SK-N-SH (cell line): ENCODE results near the gene MOBP.

ENCODE experiments used
- GABPA ChIP-seq: IDR thresholded peaks from 2 replicates; pipeline ENCODE4 v1.4.0; 2012; ENCODE audit warnings: low read depth, mild to moderate bottlenecking
- JUND ChIP-seq: IDR thresholded peaks from 2 replicates; pipeline ENCODE4 v1.4.0; 2012
- MAX ChIP-seq: IDR thresholded peaks from 2 replicates; pipeline ENCODE4 v1.4.0; 2012; ENCODE audit warnings: low read depth
- RXRA ChIP-seq: IDR thresholded peaks from 2 replicates; pipeline ENCODE4 v1.4.0; 2012; ENCODE audit warnings: low read depth, mild to moderate bottlenecking, borderline replicate concordance
- SIN3A ChIP-seq: IDR thresholded peaks from 2 replicates; pipeline ENCODE4 v1.6.1; 2012; ENCODE audit warnings: low read depth, mild to moderate bottlenecking, low read length, moderate library complexity, borderline replicate concordance
- TF ChIP-seq, protein P1 (sequence below): fragments of 200-600 bp; sonication (generic); IDR thresholded peaks from 2 replicates; pipeline ENCODE4 v1.6.1; 2017; ENCODE audit warnings: antibody characterized with exemption, mild to moderate bottlenecking, moderate library complexity

DNA sequence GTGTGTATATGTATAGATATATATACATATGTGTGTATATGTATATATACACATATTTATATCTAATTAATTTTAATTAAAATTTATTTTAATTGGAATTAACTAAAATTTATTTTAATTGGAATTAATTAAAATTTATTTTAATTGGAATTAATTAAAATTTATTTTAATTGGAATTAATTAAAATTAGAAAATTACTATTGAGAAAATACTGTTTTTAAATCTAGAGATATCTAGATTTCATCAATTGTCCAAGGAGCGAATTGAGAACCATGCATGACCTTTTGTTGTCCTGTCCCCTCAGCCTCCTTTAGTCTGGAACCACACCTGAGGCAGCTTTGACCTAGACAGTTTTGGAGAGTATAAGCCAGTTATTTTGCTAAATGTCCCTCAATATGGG lies 1.8 kb downstream of the MOBP start:
- TF ChIP-seq, protein P1, sequence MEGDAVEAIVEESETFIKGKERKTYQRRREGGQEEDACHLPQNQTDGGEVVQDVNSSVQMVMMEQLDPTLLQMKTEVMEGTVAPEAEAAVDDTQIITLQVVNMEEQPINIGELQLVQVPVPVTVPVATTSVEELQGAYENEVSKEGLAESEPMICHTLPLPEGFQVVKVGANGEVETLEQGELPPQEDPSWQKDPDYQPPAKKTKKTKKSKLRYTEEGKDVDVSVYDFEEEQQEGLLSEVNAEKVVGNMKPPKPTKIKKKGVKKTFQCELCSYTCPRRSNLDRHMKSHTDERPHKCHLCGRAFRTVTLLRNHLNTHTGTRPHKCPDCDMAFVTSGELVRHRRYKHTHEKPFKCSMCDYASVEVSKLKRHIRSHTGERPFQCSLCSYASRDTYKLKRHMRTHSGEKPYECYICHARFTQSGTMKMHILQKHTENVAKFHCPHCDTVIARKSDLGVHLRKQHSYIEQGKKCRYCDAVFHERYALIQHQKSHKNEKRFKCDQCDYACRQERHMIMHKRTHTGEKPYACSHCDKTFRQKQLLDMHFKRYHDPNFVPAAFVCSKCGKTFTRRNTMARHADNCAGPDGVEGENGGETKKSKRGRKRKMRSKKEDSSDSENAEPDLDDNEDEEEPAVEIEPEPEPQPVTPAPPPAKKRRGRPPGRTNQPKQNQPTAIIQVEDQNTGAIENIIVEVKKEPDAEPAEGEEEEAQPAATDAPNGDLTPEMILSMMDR: no peak
- TF ChIP-seq JUND: no peak
- no peak for TF ChIP-seq SIN3A
- TF ChIP-seq MAX: no peak
- TF ChIP-seq GABPA: no peak
- TF ChIP-seq RXRA: no peak
